CD4-positive, alpha-beta T cell treated with Interleukin-6 at 100 ng/mL for 8 hours (primary cell): ENCODE results near the gene KRT40.

ENCODE experiments used
- DNase-seq: peaks from one replicate; pipeline ENCODE4 v3.0.0-alpha.2; 2020; ENCODE audit warnings: mixed read lengths, low spot score

KRT40 gene

DNA sequence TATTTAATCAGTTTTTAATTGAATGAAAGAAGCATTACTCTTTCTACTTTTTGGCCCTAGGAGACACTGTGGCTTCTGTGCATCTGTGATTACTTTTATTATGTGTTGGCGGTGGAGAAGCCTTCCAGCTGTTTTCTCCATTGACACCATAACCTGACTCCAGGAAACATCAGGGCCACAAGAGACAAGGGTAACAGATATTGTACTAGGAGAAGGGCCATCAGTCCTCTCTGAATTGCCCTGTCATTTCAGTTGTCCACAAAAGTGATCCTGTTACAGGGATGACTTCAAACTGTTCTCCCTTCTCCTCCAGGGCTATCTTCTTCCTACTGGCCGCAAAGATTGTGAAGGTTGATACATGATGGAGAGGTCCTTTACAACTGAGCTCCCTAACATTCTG, 32.0 kb downstream of the KRT40 start:
- no peak for DNase-seq

GRCh38 chr17:40951011-40951622, 33.0 kb downstream of the KRT40 start:
- DNase-seq, result no peak

- DNase-seq, result no peak
Observed at GRCh38 chr17:40950176-40950575, 34.0 kb downstream of the KRT40 start.

GRCh38 chr17:40949418-40949817, 34.7 kb downstream of the KRT40 start:
- no peak for DNase-seq

DNA sequence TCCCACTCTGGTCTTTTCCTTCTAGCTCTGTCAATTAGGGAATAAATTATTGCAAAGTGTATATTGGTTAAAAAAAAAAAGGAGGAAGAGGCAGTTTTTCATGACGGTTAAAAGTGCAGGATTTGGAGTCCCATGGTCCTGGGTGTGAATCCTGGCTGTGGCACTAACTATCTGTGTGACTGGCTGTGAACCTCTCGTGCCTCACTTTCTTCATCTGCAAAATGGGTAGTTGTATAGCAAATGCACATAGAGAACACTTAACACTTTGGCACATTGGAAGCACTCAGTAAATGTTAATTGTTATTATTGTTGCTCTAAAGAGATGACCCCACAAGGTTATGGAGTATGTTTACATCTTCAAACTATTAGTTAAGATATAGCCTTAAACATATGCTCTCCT, 36.2 kb downstream of the KRT40 start:
- no peak for DNase-seq

DNA sequence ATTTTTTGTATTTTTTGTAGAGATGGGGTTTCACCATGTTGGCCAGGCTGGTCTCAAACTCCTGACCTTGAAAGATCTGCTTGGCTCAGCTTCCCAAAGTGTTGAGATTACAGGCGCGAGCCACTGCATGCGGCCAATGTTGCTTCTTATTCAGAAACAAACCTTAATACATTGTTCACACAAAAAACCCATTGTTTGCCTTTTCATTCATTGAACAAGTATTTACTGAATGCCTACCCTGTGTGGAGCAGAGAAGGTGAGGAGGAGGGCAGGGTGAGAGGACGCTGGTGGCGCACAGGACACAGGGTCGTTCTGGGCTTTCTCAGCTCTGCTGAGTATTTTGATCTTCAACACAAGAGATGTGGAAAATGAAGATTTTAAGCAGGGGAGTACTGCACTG, 38.7 kb downstream of the KRT40 start:
- no peak for DNase-seq

GRCh38 chr17:40944531-40944930, 39.6 kb downstream of the KRT40 start:
- no peak for DNase-seq

- DNase-seq, result no peak
Observed at GRCh38 chr17:40942553-40942952, 41.6 kb downstream of the KRT40 start.

- DNase-seq, result no peak
Observed at GRCh38 chr17:40940266-40940665, 43.9 kb downstream of the KRT40 start.

DNA sequence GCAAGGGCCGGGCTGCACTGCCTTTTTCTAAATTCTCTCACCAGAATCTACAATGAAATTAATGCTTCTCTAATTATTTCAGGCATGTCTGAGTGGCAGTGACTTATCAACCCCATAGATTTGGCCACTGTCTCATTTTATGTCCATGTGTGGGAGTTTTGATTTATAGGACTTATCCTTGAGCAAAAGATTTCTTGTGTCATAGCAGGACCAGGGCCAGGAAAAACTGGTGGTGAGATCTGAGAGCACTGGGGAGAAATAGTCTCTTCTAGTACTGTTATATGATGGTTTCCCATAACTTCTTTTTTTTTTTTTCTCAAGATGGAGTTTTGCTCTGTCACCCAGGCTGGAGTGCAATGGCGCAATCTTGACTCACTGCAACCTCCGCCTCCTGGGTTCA, 45.1 kb downstream of the KRT40 start:
- no peak for DNase-seq

DNA sequence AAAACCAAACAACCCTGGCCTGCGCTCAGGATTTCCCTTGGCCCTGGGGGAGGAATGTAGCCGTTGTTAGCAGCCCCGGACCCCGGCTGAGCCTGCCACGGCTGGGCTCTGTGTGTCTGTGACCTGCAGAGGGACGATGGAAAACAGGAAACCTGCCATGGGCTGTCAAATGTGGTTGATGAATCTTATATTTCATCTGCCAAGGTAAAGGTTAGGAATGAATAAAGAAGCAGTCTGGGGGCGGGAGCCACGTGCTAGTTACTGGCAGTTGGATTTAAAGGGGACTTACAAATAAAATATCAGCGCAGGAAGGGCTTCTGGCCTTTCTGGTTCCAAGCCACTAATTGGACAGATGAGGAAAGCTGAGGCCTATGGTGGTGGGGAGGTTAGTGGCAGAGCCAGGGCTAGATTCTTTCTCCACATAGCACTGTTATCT, 46.7 kb downstream of the KRT40 start, which contains the start of gene KRT23:
KRT23 (minus strand) TSS at position 263 of the 436 bp plus-strand sequence. CDS start 1,043 bp downstream, outside the sequence.
- no peak for DNase-seq

DNA sequence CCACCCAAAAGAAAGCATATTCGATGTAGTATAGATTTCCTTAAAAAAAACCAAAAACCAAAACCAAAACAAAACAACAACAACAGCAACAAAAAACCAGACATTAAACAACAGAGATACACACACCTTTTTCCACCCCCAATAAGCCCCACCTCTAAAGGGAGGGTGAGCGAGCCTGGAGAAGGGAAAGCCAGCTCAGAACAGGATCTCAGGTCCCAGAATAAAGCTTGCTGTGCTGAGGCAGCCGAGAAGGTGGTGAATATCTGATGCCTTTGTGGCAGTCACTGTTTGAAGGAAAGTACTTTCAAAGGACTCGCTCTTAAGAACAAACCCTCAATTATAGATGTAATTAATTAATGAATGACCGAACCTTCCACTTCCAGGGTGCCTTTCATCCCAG, 47.1 kb downstream of the KRT40 start:
- no peak for DNase-seq

- DNase-seq, result no peak
Observed at GRCh38 chr17:40936437-40936971, 47.6 kb downstream of the KRT40 start.

DNA sequence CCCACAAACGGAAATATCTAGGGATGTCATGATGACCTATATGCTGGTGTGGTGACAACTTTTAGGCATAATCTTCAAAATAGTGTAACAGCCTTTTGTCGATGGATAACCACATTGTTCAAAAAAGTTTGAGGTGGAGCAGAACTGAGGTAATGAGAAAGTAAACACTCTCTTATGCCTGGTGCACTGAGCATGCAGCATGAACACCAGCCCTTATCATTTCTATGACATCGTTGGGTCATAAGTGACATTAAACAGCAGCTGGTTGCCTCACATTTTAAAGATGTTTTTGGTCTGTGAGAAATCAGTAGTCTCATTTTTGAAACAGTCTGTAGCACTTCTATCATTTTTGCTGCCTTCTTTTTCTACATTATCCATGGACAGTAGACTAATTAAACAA, 48.5 kb downstream of the KRT40 start:
- no peak for DNase-seq

GRCh38 chr17:40932608-40933007, 51.5 kb downstream of the KRT40 start:
- no peak for DNase-seq

GRCh38 chr17:40931311-40931710, 52.8 kb downstream of the KRT40 start:
- DNase-seq, result no peak
